Psoas muscle (tissue), 8 donors: ENCODE results near the gene CBFA2T2. TPM values are rescaled to one million over a fixed set of nuclear protein-coding genes. Genes with fewer than 3 reads are reported as not detected.

Experiments used
- ATAC-seq, 4 donors: fragments of 200-7000 bp; cut with Tn5 transposase; one replicate each; pipeline ENCODE4 v1.9.1; 2020; ENCODE audit warnings: moderate library complexity in 3 of 4, mild to moderate bottlenecking in 2 of 4
- DNase-seq, 2 donors: peaks; one replicate each; pipeline ENCODE4 v3.0.0-alpha.2; 2020
- H3K27ac ChIP-seq: fragments of 200-600 bp; one replicate; pipeline ENCODE4 v1.8.0; 2022
- H3K27me3 ChIP-seq, 3 donors: fragments of 200-600 bp in 1 of 3; one replicate each; pipeline versions ENCODE4 v1.6.1 to v1.8.0; 2013 to 2022; ENCODE audit warnings: low read length in 2 of 3, mild to moderate bottlenecking in 2 of 3, moderate library complexity in 1 of 3; ENCODE audit not compliant: insufficient read depth in 3 of 3
- H3K36me3 ChIP-seq, 2 donors: fragments of 200-600 bp in 1 of 2; one replicate each; pipeline versions ENCODE4 v1.6.1 to v1.8.0; 2013 to 2022; ENCODE audit warnings: low read depth in 1 of 2, mild to moderate bottlenecking in 1 of 2, moderate library complexity in 1 of 2; ENCODE audit not compliant: insufficient read depth in 1 of 2
- H3K4me1 ChIP-seq: fragments of 200-600 bp; one replicate; pipeline ENCODE4 v1.8.0; 2022
- H3K4me3 ChIP-seq: fragments of 200-600 bp; one replicate; pipeline ENCODE4 v1.8.0; 2022; ENCODE audit warnings: mild to moderate bottlenecking
- H3K9me3 ChIP-seq: fragments of 200-600 bp; one replicate; pipeline ENCODE4 v1.8.0; 2022
- CTCF ChIP-seq: fragments of 200-600 bp; IDR thresholded peaks from one replicate; pipeline ENCODE4 v1.8.0; 2022; ENCODE audit warnings: antibody characterized with exemption
- WGBS, 3 donors: extraction: QIAGEN DNeasy Blood & Tissue Kit; methylation state at CpG; one replicate each; pipeline versions ENCODE4 v1.1.6 to v1.1.7; 2013; 5-methylcytosine and 5-hydroxymethylcytosine counted together
- intact Hi-C, 2 donors: fragments of 100-400 bp; cut with DNase I; formaldehyde crosslinking; loops; one replicate each; pipeline versions ENCODE4 v1.11.0 to v1.14.2; 2022
- polyA plus RNA-seq, 3 donors: library from polyadenylated mRNA; stranded (reverse); fragments of 200-250 nt; gene quantifications; one replicate each; pipeline ENCODE4 v1.2.3, GENCODE V29; 2013
- total RNA-seq, 4 donors: library from RNA; stranded (reverse); fragmentation: NEBNext Ultra II Directional in 2 of 4; extraction: Animal tissue kit (Norgen Biotek cat#: 25700) in 2 of 4; gene quantifications; one replicate each; pipeline versions ENCODE4 v1.2.1 to v1.2.4, GENCODE V29; 2021 to 2023
- donor health status: healthy with polysubstance abuse.
- donor health status: DM: no; HTN: no; CAD: no; lungs with moderate emphysema.
- donor health status: Bipolar disorder and iron deficiency.
- donor health status: healthy.
- donor health status: DM: yes; HTN: yes; CAD: no.
- donor health status: DM: no; HTN: no; CAD: no.
- donor health status: DM: no; HTN: no; CAD: no.
- donor health status: DM: yes; HTN: yes; CAD: no.

CBFA2T2 gene
- total and polyA plus RNA-seq, 7 donors: 3.8 to 9.3 (median 7.0) TPM

GRCh38 chr20:33675136-33675959, 185.5 kb downstream of the CBFA2T2 start:
- intact Hi-C loops: no loop called here
- Histone ChIP-seq H3K9me3 (no peaks in the 10 kb centered on the region), H3K36me3 (peaks cover 0 to 22% of the 10 kb centered on the region in 2 donors), H3K27me3 (no peaks in the 10 kb centered on the region), H3K27ac (peak overlapping the region; percentile 87), H3K4me1 (peaks cover 18% of the 10 kb centered on the region), H3K4me3 (peak overlapping the region; percentile 92)
- TF ChIP-seq CTCF: no peak
- WGBS, 3 donors: 37 to 52% (median 47%) methylated on average over 16 of the region's 16 CpGs
- DNase-seq (peak in 1 of 2 donors; percentile 66), ATAC-seq (no peak)

- intact Hi-C loops: no loop called here
- ATAC-seq (no peak), DNase-seq (no peak)
- Histone ChIP-seq H3K27me3 (no peaks in the 10 kb centered on the region), H3K4me1 (peaks cover 18% of the 10 kb centered on the region), H3K36me3 (peaks cover 0 to 15% of the 10 kb centered on the region in 2 donors), H3K4me3 (no peak overlapping the region), H3K9me3 (no peaks in the 10 kb centered on the region), H3K27ac (peak overlapping the region; percentile 87)
- 92 to 96% (median 93%) methylated on average over 11 of the region's 11 CpGs for WGBS, 3 donors
- no peak for TF ChIP-seq CTCF
Observed at GRCh38 chr20:33676121-33676520, 186.2 kb downstream of the CBFA2T2 start.

GRCh38 chr20:33676652-33677645, 187.1 kb downstream of the CBFA2T2 start:
- DNase-seq (peak in 1 of 2 donors; percentile 50), ATAC-seq (no peak)
- peaks cover 0 to 7% of the 10 kb centered on the region in 2 donors for H3K36me3 ChIP-seq
- H3K9me3 ChIP-seq: no peaks in the 10 kb centered on the region
- no peaks in the 10 kb centered on the region for H3K27me3 ChIP-seq
- TF ChIP-seq CTCF: no peak
- H3K27ac ChIP-seq: no peak overlapping the region
- H3K4me1 ChIP-seq: peaks cover 16% of the 10 kb centered on the region
- H3K4me3 ChIP-seq: no peak overlapping the region
- intact Hi-C loops: no loop called here
- WGBS, 3 donors: 93 to 96% (median 94%) methylated on average over 28 to 31 of the region's 31 CpGs

- 53 to 65% (median 59%) methylated on average over 15 of the region's 15 CpGs for WGBS, 3 donors
- Histone ChIP-seq H3K27me3 (no peaks in the 10 kb centered on the region), H3K27ac (no peak overlapping the region), H3K4me3 (no peak overlapping the region), H3K4me1 (peaks cover 9% of the 10 kb centered on the region), H3K36me3 (no peaks in the 10 kb centered on the region), H3K9me3 (no peaks in the 10 kb centered on the region)
- DNase-seq (peak; percentile 62 to 83), ATAC-seq (no peak)
- no peak for TF ChIP-seq CTCF
- intact Hi-C loops: no loop called here
Observed at GRCh38 chr20:33677991-33678702, 188.3 kb downstream of the CBFA2T2 start.
